SK-N-SH (cell line): ENCODE results near the gene NFXL1. TPM values are rescaled to one million over a fixed set of nuclear protein-coding genes. Genes with fewer than 3 reads are reported as not detected.

ENCODE experiments used
- CTCF ChIA-PET: fragments of 300-600, 350-600 bp; formaldehyde crosslinking; extraction: SDS; loops from one replicate; lab custom pipeline; 2021; lab: Yijun Ruan, JAX
- POLR2A ChIA-PET: fragments of 350-600 bp; sonication (Branson Sonifier 250); formaldehyde crosslinking; extraction: SDS; loops from one replicate; lab custom pipeline; 2020; ENCODE audit warnings: antibody characterized with exemption, inconsistent platforms; lab: Yijun Ruan, JAX
- DNase-seq: peaks from one replicate; pipeline ENCODE4 v3.0.0; 2012
- H2AFZ ChIP-seq: fragments of 200-600 bp; sonication (generic); 2 replicates; pipeline ENCODE4 v1.8.1; 2016; ENCODE audit warnings: antibody characterized with exemption, mild to moderate bottlenecking, low read depth
- H3F3A ChIP-seq: fragments of 200-600 bp; sonication (generic); replicated peaks from 2 replicates; pipeline ENCODE3; 2016; ENCODE audit warnings: antibody characterized with exemption, mild to moderate bottlenecking; ENCODE audit not compliant: insufficient read depth
- H3K27ac ChIP-seq, 2 experiments: fragments of 200-500 bp in 1 of 2; fragments of 200-600 bp in 1 of 2; sonication (Bioruptor generic) in 1 of 2; sonication (generic), shearing (Covaris generic) in 1 of 2; 2 replicates each; pipeline versions ENCODE4 v1.5.1 to v1.6.1; 2014 to 2016; ENCODE audit warnings: low read depth in 2 of 2, inconsistent platforms in 1 of 2, low read length in 1 of 2, mild to moderate bottlenecking in 1 of 2, mixed read lengths in 1 of 2
- H3K27me3 ChIP-seq: fragments of 200-600 bp; sonication (generic), shearing (Covaris generic); 2 replicates; pipeline ENCODE4 v1.6.1; 2016; ENCODE audit warnings: mixed run types; ENCODE audit not compliant: insufficient read depth
- H3K36me3 ChIP-seq, 2 experiments: fragments of 200-500 bp in 1 of 2; fragments of 200-600 bp in 1 of 2; sonication (Bioruptor generic) in 1 of 2; sonication (generic) in 1 of 2; replicated peaks in 1 of 2; 2 replicates each; pipeline versions ENCODE3 to v1.5.1; 2014 to 2016; ENCODE audit warnings: low read length in 1 of 2, mild to moderate bottlenecking in 1 of 2; ENCODE audit not compliant: insufficient read depth in 2 of 2, control insufficient read depth in 1 of 2
- H3K4me1 ChIP-seq, 2 experiments: fragments of 200-500 bp in 1 of 2; fragments of 200-600 bp in 1 of 2; sonication (Bioruptor generic) in 1 of 2; sonication (generic), shearing (Covaris generic) in 1 of 2; 2 replicates each; pipeline versions ENCODE4 v1.5.1 to v1.6.1; 2014 to 2016; ENCODE audit warnings: low read depth in 1 of 2, low read length in 1 of 2, mixed run types in 1 of 2; ENCODE audit not compliant: insufficient read depth in 2 of 2, control insufficient read depth in 1 of 2
- H3K4me2 ChIP-seq: fragments of 200-600 bp; sonication (generic), shearing (Covaris generic); 2 replicates; pipeline ENCODE4 v1.6.1; 2017; ENCODE audit warnings: mixed run types
- H3K4me3 ChIP-seq, 2 experiments: fragments of 200-500 bp in 1 of 2; fragments of 200-600 bp in 1 of 2; sonication (Bioruptor generic) in 1 of 2; sonication (generic), shearing (Covaris generic) in 1 of 2; 2 replicates each; pipeline versions ENCODE4 v1.5.1 to v1.8.1; 2014 to 2016; ENCODE audit warnings: low read depth in 2 of 2, inconsistent platforms in 1 of 2, low read length in 1 of 2, mild to moderate bottlenecking in 1 of 2, mixed read lengths in 1 of 2, moderate library complexity in 1 of 2
- H3K79me2 ChIP-seq: fragments of 200-600 bp; sonication (generic); 2 replicates; pipeline ENCODE4 v1.8.1; 2017; ENCODE audit warnings: mild to moderate bottlenecking; ENCODE audit not compliant: insufficient read depth
- H3K9ac ChIP-seq: fragments of 200-600 bp; sonication (generic); 2 replicates; pipeline ENCODE4 v1.6.1; 2017; ENCODE audit warnings: mixed run types
- H3K9me2 ChIP-seq: fragments of 200-600 bp; sonication (generic); 2 replicates; pipeline ENCODE4 v1.6.1; 2017; ENCODE audit warnings: mixed run types
- H3K9me3 ChIP-seq: fragments of 200-600 bp; sonication (generic); 2 replicates; pipeline ENCODE4 v1.6.1; 2017; ENCODE audit warnings: mixed run types, mild to moderate bottlenecking, moderate library complexity
- H4K20me1 ChIP-seq: fragments of 200-600 bp; sonication (generic); 2 replicates; pipeline ENCODE4 v1.6.1; 2017; ENCODE audit warnings: mild to moderate bottlenecking, mixed run types; ENCODE audit not compliant: insufficient read depth
- ELF1 ChIP-seq: IDR thresholded peaks from 2 replicates; pipeline ENCODE4 v1.4.0; 2012
- FOSL2 ChIP-seq: IDR thresholded peaks from 2 replicates; pipeline ENCODE4 v1.4.0; 2012; ENCODE audit warnings: low read depth, mild to moderate bottlenecking, moderate library complexity, borderline replicate concordance
- GABPA ChIP-seq: IDR thresholded peaks from 2 replicates; pipeline ENCODE4 v1.4.0; 2012; ENCODE audit warnings: low read depth, mild to moderate bottlenecking
- JUND ChIP-seq: IDR thresholded peaks from 2 replicates; pipeline ENCODE4 v1.4.0; 2012
- MEF2A ChIP-seq: IDR thresholded peaks from 2 replicates; pipeline ENCODE4 v1.4.0; 2012; ENCODE audit warnings: low read depth, borderline replicate concordance
- MXI1 ChIP-seq: IDR thresholded peaks from 2 replicates; pipeline ENCODE4 v1.6.1; 2012; ENCODE audit warnings: mild to moderate bottlenecking, low read depth, low read length, improper control_type of control experiment
- NFIC ChIP-seq: IDR thresholded peaks from 2 replicates; pipeline ENCODE4 v1.4.0; 2012; ENCODE audit warnings: borderline replicate concordance
- NRF1 ChIP-seq: IDR thresholded peaks from 2 replicates; pipeline ENCODE4 v1.6.1; 2012; ENCODE audit warnings: low read depth, mild to moderate bottlenecking, low read length
- POLR2AphosphoS5 ChIP-seq: IDR thresholded peaks from 2 replicates; pipeline ENCODE4 v1.6.1; 2012; ENCODE audit warnings: low read depth, low read length
- RCOR1 ChIP-seq: fragments of 150-350 bp; IDR thresholded peaks from 2 replicates; pipeline ENCODE4 v1.6.1; 2017; ENCODE audit warnings: antibody characterized with exemption, low read length
- RFX5 ChIP-seq: IDR thresholded peaks from 2 replicates; pipeline ENCODE4 v1.6.1; 2012; ENCODE audit warnings: mild to moderate bottlenecking, improper control_type of control experiment, low read length
- RXRA ChIP-seq: IDR thresholded peaks from 2 replicates; pipeline ENCODE4 v1.4.0; 2012; ENCODE audit warnings: low read depth, mild to moderate bottlenecking, borderline replicate concordance
- SIN3A ChIP-seq: IDR thresholded peaks from 2 replicates; pipeline ENCODE4 v1.6.1; 2012; ENCODE audit warnings: low read depth, mild to moderate bottlenecking, low read length, moderate library complexity, borderline replicate concordance
- TCF12 ChIP-seq: IDR thresholded peaks from 2 replicates; pipeline ENCODE4 v1.4.0; 2012
- TEAD4 ChIP-seq: IDR thresholded peaks from 2 replicates; pipeline ENCODE4 v1.4.0; 2012; ENCODE audit warnings: mild to moderate bottlenecking, borderline replicate concordance; ENCODE audit not compliant: insufficient read depth
- YY1 ChIP-seq: IDR thresholded peaks from 2 replicates; pipeline ENCODE4 v1.4.0; 2012; ENCODE audit warnings: low read depth, mild to moderate bottlenecking
- WGBS: methylation state at CpG from one replicate; pipeline ENCODE4 v1.1.6; 2017; ENCODE audit warnings: low lambda C conversion rate; 5-methylcytosine and 5-hydroxymethylcytosine counted together
- polyA plus RNA-seq, 3 experiments: library from polyadenylated mRNA; depleted of rRNA; stranded (reverse); fragments of >200 nt; gene quantifications; 2 replicates each; pipeline ENCODE4 v1.2.3, GENCODE V29; 2012
- TF ChIP-seq, protein P1 (sequence below): IDR thresholded peaks from 2 replicates; pipeline ENCODE4 v1.4.0; 2012; ENCODE audit warnings: low read depth, borderline replicate concordance
- TF ChIP-seq, protein P2 (sequence below): fragments of 150-350 bp; IDR thresholded peaks from 2 replicates; pipeline ENCODE4 v1.6.1; 2017; ENCODE audit warnings: antibody characterized with exemption, low read length, low read depth, borderline replicate concordance
- TF ChIP-seq, protein P3 (sequence below): IDR thresholded peaks from 2 replicates; pipeline ENCODE4 v1.4.0; 2012; ENCODE audit warnings: low read depth, borderline replicate concordance
- TF ChIP-seq, protein P4 (sequence below): IDR thresholded peaks from 2 replicates; pipeline ENCODE4; 2012

The NFXL1 gene
- polyA plus RNA-seq, 1 of the 3 experiments (the other 2 are of a cell fraction), result 9.0 TPM

DNA sequence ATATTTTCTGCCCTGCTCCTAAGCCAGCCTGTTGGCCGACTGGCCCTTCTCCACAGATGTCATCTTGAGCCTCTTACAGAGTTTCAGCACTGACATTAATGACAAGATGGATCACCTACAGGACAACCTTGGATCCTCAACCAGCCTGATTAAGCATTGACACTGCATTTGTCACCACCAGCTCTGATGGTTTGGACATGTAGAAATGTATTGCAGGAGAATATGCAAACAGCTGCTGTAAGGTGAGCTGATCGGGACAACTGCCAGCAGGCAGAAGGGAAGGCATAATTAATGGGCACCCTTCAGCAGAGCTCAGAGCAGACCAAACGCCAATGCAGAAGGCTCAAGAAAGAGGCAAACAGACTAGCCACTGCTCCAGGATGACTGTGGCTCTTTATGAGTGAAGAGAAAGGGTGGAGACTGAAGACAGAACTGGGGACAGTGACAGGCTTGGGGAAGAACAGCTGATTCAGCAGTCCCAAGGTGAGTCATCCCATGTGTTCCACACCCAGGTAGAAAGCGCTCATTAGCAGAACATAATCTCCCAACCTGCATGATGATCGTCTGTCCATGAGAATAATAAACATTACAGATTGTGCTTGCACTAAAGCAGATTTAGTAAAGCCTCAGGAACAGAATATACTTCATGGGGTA, 83.2 kb downstream of the NFXL1 start:
- Histone ChIP-seq H4K20me1 (no peaks in the 10 kb centered on the region), H3K9me2 (no peaks in the 10 kb centered on the region)
- no peak for TF ChIP-seq POLR2AphosphoS5
- TF ChIP-seq, all 33 proteins: peak for 0
- Histone ChIP-seq H2AFZ (no peak overlapping the region), H3K4me2 (no peak overlapping the region), H3K27me3 (no peaks in the 10 kb centered on the region), H3K79me2 (no peaks in the 10 kb centered on the region), H3K9me3 (peaks cover 7% of the 10 kb centered on the region; the same call in 1 of the 2 replicates), H3F3A (no peaks in the 10 kb centered on the region), H3K9ac (no peak overlapping the region), H3K36me3 (no peaks in the 10 kb centered on the region), H3K27ac (no peak overlapping the region), H3K4me3 (no peak overlapping the region), H3K4me1 (peaks cover 0 to 11% of the 10 kb centered on the region in 2 experiments; a peak in 2 of 4 replicates)
- POLR2A ChIA-PET, result no interaction called here
- 54% methylated on average over 5 of the region's 5 CpGs for WGBS
- DNase-seq, result no peak
- CTCF ChIA-PET, result interaction anchor here (1.0 to 4.5 kb wide), 5 partner anchors 10 to 134 kb away, joined by 3 to 30 read pairs (median 4); no protein-coding TSS in a partner anchor

DNA sequence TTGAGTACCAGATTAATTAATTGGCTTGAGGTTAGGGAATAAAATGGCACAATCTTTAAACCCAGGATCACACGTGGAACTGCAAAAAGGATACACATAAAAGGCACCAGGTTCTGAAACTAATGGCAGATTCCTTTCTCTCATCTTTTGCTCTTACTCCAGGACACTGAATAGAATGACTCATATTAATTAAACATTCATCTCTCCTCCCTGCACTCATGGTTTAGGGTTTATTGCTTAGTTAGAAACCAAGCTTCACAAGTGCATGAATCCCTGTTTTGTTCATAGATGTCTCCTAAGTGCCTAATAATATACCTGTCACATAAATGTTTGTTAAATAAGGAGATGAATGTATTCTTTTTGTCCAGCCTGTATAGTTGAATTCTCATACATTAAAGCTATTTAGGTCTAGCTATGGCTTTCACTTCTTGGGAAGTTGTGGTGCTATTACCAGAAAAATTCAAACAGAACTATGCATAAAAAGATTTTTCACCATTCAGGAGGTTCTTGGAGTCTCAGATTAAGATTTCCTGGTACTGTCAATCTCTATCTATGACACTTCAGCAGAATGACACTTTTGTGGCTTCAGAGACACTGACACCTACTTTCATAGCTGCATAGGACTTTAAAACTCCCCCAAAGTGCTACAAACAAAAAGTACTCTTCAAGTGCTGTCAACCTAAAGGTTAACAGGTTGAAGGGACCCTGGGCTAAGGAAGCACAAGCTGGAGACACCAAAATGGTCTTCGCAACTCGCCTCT, 83.9 kb downstream of the NFXL1 start:
- Histone ChIP-seq H3K9me3 (peaks cover 7% of the 10 kb centered on the region; the same call in 1 of the 2 replicates), H3K36me3 (no peaks in the 10 kb centered on the region), H3K4me2 (no peak overlapping the region), H3K4me1 (peaks cover 0 to 8% of the 10 kb centered on the region in 2 experiments; a peak in 1 of 4 replicates), H3F3A (no peaks in the 10 kb centered on the region), H2AFZ (no peak overlapping the region), H3K9ac (no peak overlapping the region), H3K27me3 (no peaks in the 10 kb centered on the region), H3K4me3 (no peak overlapping the region), H3K79me2 (no peaks in the 10 kb centered on the region), H3K9me2 (no peaks in the 10 kb centered on the region), H4K20me1 (no peaks in the 10 kb centered on the region), H3K27ac (no peak overlapping the region)
- WGBS, result 73% methylated on average over 3 of the region's 3 CpGs
- TF ChIP-seq TEAD4 (no peak), JUND (no peak), MEF2A (no peak), RFX5 (no peak), TCF12 (no peak), NFIC (no peak), SIN3A (no peak), MXI1 (no peak), ELF1 (no peak), NRF1 (no peak), RXRA (no peak), POLR2AphosphoS5 (no peak), YY1 (no peak), FOSL2 (no peak), RCOR1 (no peak), GABPA (no peak)
- TF ChIP-seq, protein P1, sequence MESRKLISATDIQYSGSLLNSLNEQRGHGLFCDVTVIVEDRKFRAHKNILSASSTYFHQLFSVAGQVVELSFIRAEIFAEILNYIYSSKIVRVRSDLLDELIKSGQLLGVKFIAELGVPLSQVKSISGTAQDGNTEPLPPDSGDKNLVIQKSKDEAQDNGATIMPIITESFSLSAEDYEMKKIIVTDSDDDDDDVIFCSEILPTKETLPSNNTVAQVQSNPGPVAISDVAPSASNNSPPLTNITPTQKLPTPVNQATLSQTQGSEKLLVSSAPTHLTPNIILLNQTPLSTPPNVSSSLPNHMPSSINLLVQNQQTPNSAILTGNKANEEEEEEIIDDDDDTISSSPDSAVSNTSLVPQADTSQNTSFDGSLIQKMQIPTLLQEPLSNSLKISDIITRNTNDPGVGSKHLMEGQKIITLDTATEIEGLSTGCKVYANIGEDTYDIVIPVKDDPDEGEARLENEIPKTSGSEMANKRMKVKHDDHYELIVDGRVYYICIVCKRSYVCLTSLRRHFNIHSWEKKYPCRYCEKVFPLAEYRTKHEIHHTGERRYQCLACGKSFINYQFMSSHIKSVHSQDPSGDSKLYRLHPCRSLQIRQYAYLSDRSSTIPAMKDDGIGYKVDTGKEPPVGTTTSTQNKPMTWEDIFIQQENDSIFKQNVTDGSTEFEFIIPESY, result no peak
- TF ChIP-seq, protein P2, sequence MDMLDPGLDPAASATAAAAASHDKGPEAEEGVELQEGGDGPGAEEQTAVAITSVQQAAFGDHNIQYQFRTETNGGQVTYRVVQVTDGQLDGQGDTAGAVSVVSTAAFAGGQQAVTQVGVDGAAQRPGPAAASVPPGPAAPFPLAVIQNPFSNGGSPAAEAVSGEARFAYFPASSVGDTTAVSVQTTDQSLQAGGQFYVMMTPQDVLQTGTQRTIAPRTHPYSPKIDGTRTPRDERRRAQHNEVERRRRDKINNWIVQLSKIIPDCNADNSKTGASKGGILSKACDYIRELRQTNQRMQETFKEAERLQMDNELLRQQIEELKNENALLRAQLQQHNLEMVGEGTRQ, result no peak
- TF ChIP-seq, protein P3, sequence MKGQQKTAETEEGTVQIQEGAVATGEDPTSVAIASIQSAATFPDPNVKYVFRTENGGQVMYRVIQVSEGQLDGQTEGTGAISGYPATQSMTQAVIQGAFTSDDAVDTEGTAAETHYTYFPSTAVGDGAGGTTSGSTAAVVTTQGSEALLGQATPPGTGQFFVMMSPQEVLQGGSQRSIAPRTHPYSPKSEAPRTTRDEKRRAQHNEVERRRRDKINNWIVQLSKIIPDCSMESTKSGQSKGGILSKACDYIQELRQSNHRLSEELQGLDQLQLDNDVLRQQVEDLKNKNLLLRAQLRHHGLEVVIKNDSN, result no peak
- TF ChIP-seq, protein P4, sequence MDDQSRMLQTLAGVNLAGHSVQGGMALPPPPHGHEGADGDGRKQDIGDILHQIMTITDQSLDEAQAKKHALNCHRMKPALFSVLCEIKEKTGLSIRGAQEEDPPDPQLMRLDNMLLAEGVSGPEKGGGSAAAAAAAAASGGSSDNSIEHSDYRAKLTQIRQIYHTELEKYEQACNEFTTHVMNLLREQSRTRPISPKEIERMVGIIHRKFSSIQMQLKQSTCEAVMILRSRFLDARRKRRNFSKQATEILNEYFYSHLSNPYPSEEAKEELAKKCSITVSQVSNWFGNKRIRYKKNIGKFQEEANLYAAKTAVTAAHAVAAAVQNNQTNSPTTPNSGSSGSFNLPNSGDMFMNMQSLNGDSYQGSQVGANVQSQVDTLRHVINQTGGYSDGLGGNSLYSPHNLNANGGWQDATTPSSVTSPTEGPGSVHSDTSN, result no peak
- POLR2A ChIA-PET, result no interaction called here
- CTCF ChIA-PET, result interaction anchor here (1.0 to 4.5 kb wide), 5 partner anchors 11 to 133 kb away, joined by 3 to 30 read pairs (median 4); no protein-coding TSS in a partner anchor
- DNase-seq, result no peak
